Transverse colon (tissue), 3 donors: ENCODE measurements around the gene NAA38.

Experiments
- CTCF ChIP-seq, 5 experiments: fragments of 200-600 bp in 3 of 5; fragments of 450-650 bp in 2 of 5; sonication (generic) in 3 of 5; IDR thresholded peaks; 1 replicate in 2 of 5; 2 replicates in 3 of 5; pipeline ENCODE4 v1.5.1; 2016 to 2017; ENCODE audit warnings: antibody characterized with exemption in 5 of 5, inconsistent platforms in 3 of 5, mild to moderate bottlenecking in 2 of 5, moderate library complexity in 1 of 5
- EP300 ChIP-seq: sonication (generic); formaldehyde crosslinking; IDR thresholded peaks from one replicate; pipeline ENCODE4 v1.6.1; 2017; ENCODE audit warnings: antibody characterized with exemption, low read depth
- POLR2A ChIP-seq: fragments of 450-650 bp; IDR thresholded peaks from one replicate; pipeline ENCODE4 v1.6.1; 2016; ENCODE audit warnings: antibody characterized with exemption, mild to moderate bottlenecking, moderate library complexity

GRCh38 chr17:7894226-7894625 is 36.9 kb upstream of the NAA38 start:
- no peak for TF ChIP-seq EP300
- TF ChIP-seq CTCF (IDR thresholded peaks at IDR 0.05) = no peak
- no peak for TF ChIP-seq POLR2A
